Progenitor cell of endocrine pancreas (in vitro differentiated cells): Measurements from ENCODE around the gene CRADD. TPM values are rescaled to one million over a fixed set of nuclear protein-coding genes. Genes with fewer than 3 reads are reported as not detected.
"Not testable (repeated sequence)": the region's sequence is repeated elsewhere in the genome, so short reads cannot be mapped to it uniquely, and the experiment has no call there.

Source experiments
- DNase-seq: peaks from one replicate; pipeline ENCODE4 v3.0.0; 2021; ENCODE audit warnings: low spot score; ENCODE audit not compliant: unreplicated experiment
- H3K27ac Mint-ChIP-seq: 2 replicates; pipeline ENCODE4 v1.8.0; 2021; ENCODE audit warnings: mild to moderate bottlenecking, moderate library complexity, mixed read lengths
- H3K27me3 Mint-ChIP-seq: 2 replicates; pipeline ENCODE4 v1.8.0; 2021; ENCODE audit warnings: mixed read lengths
- H3K36me3 Mint-ChIP-seq: 2 replicates; pipeline ENCODE4 v1.8.0; 2022; ENCODE audit warnings: mixed read lengths; ENCODE audit not compliant: insufficient read depth
- H3K4me1 Mint-ChIP-seq: 2 replicates; pipeline ENCODE4 v1.8.0; 2021; ENCODE audit warnings: low read depth, mixed read lengths
- H3K4me3 Mint-ChIP-seq: 2 replicates; pipeline ENCODE4 v1.8.0; 2021; ENCODE audit warnings: low read depth, mild to moderate bottlenecking, moderate library complexity, mixed read lengths
- H3K9me3 Mint-ChIP-seq: 2 replicates; pipeline ENCODE4 v1.8.0; 2021; ENCODE audit warnings: low read depth, mixed read lengths
- total RNA-seq: library from RNA; stranded (reverse); gene quantifications from 2 replicates; pipeline ENCODE4 v1.2.1, GENCODE V29; 2021
- TF ChIP-seq, protein P1 (sequence below): fragments of 200-600 bp; sonication (generic); IDR thresholded peaks from one replicate; pipeline ENCODE4 v1.5.0; 2021; ENCODE audit warnings: antibody characterized with exemption, mild to moderate bottlenecking; ENCODE audit not compliant: unreplicated experiment

CRADD gene
- total RNA-seq, 1 donor from 2014 or later = 11.7 TPM

DNA sequence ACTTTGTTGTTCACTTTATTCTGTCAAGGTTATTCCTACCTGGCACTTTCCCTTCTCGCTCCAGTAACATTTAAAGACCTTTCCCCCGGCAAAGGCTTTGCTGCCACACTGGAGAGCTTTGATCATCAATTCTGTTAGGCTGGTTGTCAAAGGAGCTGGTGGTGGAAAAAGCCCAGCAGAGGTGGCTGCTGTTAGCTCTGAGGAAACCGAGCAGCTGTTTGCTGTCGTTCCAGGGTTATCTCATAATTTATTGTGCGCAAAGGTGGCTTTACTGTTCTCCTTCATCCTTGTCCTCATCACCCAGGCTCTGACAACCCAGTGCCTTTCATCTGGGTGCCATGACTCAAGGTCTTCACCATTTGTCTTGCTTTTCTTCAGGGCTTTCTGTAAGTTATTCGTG is 38.2 kb upstream of the CRADD start:
- no peak overlapping the region for H3K4me3 Mint-ChIP-seq

DNA sequence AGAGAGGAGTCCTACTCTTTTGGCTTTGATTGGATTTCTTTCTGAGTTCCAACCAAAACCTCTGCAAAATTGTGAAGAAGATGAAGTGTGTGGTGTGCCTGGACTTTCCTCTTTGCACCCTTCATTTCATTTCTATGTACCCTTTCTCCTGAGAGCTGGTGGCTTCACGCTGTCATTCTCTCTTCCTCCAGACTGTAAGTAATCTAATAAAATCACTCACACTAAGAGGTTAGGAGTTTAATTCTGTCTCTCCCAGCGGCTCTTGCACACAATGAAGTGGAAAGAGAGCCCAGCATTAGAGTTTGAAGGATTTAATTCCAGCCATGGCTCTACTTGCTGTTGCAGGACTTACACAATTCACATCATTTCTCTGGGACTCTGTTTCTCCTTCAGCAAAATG is 37.8 kb upstream of the CRADD start:
- Mint-ChIP-seq H3K27ac (no peak overlapping the region), H3K4me1 (peaks cover 1% of the 10 kb centered on the region), H3K9me3 (no peaks in the 10 kb centered on the region), H3K27me3 (peaks cover 11% of the 10 kb centered on the region), H3K36me3 (no peaks in the 10 kb centered on the region), H3K4me3 (no peak overlapping the region)
- TF ChIP-seq, protein P1, sequence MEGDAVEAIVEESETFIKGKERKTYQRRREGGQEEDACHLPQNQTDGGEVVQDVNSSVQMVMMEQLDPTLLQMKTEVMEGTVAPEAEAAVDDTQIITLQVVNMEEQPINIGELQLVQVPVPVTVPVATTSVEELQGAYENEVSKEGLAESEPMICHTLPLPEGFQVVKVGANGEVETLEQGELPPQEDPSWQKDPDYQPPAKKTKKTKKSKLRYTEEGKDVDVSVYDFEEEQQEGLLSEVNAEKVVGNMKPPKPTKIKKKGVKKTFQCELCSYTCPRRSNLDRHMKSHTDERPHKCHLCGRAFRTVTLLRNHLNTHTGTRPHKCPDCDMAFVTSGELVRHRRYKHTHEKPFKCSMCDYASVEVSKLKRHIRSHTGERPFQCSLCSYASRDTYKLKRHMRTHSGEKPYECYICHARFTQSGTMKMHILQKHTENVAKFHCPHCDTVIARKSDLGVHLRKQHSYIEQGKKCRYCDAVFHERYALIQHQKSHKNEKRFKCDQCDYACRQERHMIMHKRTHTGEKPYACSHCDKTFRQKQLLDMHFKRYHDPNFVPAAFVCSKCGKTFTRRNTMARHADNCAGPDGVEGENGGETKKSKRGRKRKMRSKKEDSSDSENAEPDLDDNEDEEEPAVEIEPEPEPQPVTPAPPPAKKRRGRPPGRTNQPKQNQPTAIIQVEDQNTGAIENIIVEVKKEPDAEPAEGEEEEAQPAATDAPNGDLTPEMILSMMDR = no peak
- DNase-seq = no peak

More for the DNA sequence above, 38.2 kb upstream of the CRADD start:
- Mint-ChIP-seq H3K27me3 (peaks cover 11% of the 10 kb centered on the region), H3K36me3 (no peaks in the 10 kb centered on the region), H3K4me1 (peaks cover 1% of the 10 kb centered on the region), H3K27ac (no peak overlapping the region), H3K9me3 (no peaks in the 10 kb centered on the region)
- TF ChIP-seq, protein P1 = no peak
- DNase-seq = no peak

DNA sequence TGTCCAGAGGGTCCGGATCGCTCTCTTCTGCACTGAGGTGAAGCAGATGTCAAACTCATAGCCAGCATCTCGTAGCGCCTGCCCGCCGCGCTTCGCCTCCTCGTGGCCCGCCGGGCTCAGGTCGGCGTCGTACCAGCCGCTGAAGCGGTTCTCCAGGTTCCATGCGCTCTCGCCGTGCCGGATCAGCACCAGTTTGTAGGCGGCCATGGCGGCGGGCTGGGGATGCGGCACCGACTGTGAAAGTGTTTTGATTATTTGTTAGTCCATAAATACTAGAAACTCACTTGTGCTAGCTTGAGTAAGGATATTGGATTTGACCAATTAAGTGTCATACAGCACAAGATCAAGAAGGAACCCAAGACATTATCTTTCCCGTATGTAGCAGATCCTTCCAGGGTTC is 35.8 kb upstream of the CRADD start:
- not testable (repeated sequence) for H3K4me1 Mint-ChIP-seq, H3K27ac Mint-ChIP-seq, DNase-seq, H3K4me3 Mint-ChIP-seq, H3K9me3 Mint-ChIP-seq, H3K36me3 Mint-ChIP-seq
- peaks cover 11% of the 10 kb centered on the region for H3K27me3 Mint-ChIP-seq

DNA sequence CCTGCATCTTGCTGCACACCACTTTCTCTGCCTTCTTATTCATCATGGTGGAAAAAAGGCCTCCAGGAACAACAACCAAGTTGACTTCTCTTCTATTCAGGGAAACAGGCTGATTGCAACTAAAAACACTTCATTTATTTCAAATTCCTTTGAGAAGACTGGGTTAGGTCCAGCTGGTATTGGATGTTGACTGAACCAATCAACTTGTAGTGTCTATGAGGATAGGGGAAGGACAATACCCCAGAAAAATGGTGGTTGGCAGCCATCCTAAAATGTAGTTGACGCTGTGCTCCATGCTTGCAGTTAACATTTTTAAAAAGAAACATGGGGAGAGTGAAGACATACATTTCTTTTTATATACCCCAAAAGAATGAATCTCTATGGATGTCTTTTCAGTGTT is 34.4 kb upstream of the CRADD start:
- H3K9me3 Mint-ChIP-seq = no peaks in the 10 kb centered on the region
- DNase-seq = no peak
- H3K27me3 Mint-ChIP-seq = peaks cover 11% of the 10 kb centered on the region
- H3K36me3 Mint-ChIP-seq = no peaks in the 10 kb centered on the region
- H3K4me3 Mint-ChIP-seq = no peak overlapping the region
- TF ChIP-seq, protein P1 = no peak
- H3K27ac Mint-ChIP-seq = no peak overlapping the region
- peaks cover 3% of the 10 kb centered on the region for H3K4me1 Mint-ChIP-seq

DNA sequence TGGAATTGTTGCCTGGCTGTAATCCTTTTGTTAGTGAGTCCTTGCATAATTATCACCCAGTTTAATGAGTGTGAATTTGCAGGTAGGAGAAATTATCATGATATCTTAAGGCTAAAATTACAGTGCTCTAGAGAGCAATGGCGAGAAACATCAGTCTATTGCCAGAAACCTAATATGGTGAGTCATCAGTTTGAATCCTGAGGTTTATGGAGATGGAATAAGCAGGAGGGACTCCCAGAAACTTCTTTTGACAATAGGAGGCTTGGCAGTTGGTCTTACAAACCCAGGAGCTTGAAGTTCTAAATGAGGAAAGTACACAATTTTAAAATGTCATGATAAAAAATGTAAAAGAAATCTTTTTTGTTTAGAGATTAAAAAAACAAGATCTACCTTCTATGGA is 31.5 kb upstream of the CRADD start:
- TF ChIP-seq, protein P1 = no peak
- no peak for DNase-seq
- Mint-ChIP-seq H3K4me3 (no peak overlapping the region), H3K27me3 (no peaks in the 10 kb centered on the region), H3K9me3 (no peaks in the 10 kb centered on the region), H3K27ac (no peak overlapping the region), H3K36me3 (no peaks in the 10 kb centered on the region), H3K4me1 (peaks cover 2% of the 10 kb centered on the region)

DNA sequence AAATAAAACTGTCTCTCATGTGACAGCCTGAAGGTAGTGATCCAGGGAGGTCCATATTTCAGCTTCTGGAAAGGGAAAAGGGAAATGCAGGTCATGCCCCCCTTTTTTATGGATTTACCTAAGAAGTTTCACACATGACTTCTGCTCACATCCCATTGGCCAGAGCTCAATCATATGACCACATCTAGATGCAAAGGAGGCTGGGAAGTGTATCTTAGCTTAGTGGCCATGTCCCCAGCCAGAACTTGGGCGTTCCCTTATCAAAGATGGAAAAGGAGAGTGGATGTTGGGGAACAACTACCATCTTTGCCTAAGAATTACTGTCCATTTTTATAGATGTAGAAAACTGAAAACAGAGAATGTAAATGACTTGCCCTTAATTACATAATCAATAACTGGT is 26.5 kb upstream of the CRADD start:
- H3K27me3 Mint-ChIP-seq = no peaks in the 10 kb centered on the region
- H3K27ac Mint-ChIP-seq = no peak overlapping the region
- no peaks in the 10 kb centered on the region for H3K9me3 Mint-ChIP-seq
- DNase-seq = no peak
- TF ChIP-seq, protein P1 = no peak
- H3K36me3 Mint-ChIP-seq = no peaks in the 10 kb centered on the region
- H3K4me1 Mint-ChIP-seq = peaks cover 2% of the 10 kb centered on the region
- no peak overlapping the region for H3K4me3 Mint-ChIP-seq
